CD14-positive monocyte (primary cell): ENCODE data around the gene PIEZO1. TPM values are rescaled to one million over a fixed set of nuclear protein-coding genes. Genes with fewer than 3 reads are reported as not detected.

Experiments used
- DNase-seq, 3 donors: peaks; one replicate each; pipeline ENCODE4 v3.0.0-alpha.2; 2011 to 2022
- H2AFZ ChIP-seq: 2 replicates; pipeline ENCODE4 v1.6.0; 2012; ENCODE audit warnings: mild to moderate bottlenecking, low read depth, low read length, inconsistent platforms; ENCODE audit not compliant: insufficient read depth, poor library complexity, severe bottlenecking
- H3K27ac ChIP-seq, 2 donors: 1 replicate in 1 of 2; 2 replicates in 1 of 2; pipeline ENCODE4 v1.5.1; 2012 to 2013; ENCODE audit warnings: low read length in 2 of 2, control low read depth in 1 of 2, inconsistent platforms in 1 of 2, low read depth in 1 of 2, mild to moderate bottlenecking in 1 of 2
- H3K27me3 ChIP-seq, 2 donors: one replicate each; pipeline versions ENCODE4 v1.6.0 to v1.6.1; 2011 to 2013; ENCODE audit warnings: low read length in 2 of 2; ENCODE audit not compliant: control insufficient read depth in 2 of 2, insufficient read depth in 2 of 2
- H3K36me3 ChIP-seq, 2 donors: replicated peaks in 1 of 2; 1 replicate in 1 of 2; 2 replicates in 1 of 2; pipeline versions ENCODE4 v1.5.1 to v1.6.1; 2012 to 2013; ENCODE audit warnings: low read length in 2 of 2, control low read depth in 1 of 2, inconsistent platforms in 1 of 2, mild to moderate bottlenecking in 1 of 2; ENCODE audit not compliant: insufficient read depth in 2 of 2, control insufficient read depth in 1 of 2
- H3K4me1 ChIP-seq, 2 donors: 1 replicate in 1 of 2; 2 replicates in 1 of 2; pipeline versions ENCODE4 v1.5.1 to v1.6.1; 2012 to 2013; ENCODE audit warnings: low read length in 2 of 2, control low read depth in 1 of 2, inconsistent platforms in 1 of 2, mild to moderate bottlenecking in 1 of 2, moderate library complexity in 1 of 2; ENCODE audit not compliant: insufficient read depth in 2 of 2, control insufficient read depth in 1 of 2
- H3K4me2 ChIP-seq: replicated peaks from 2 replicates; pipeline ENCODE3; 2012; ENCODE audit warnings: low read length, moderate library complexity, mild to moderate bottlenecking; ENCODE audit not compliant: poor library complexity, severe bottlenecking; ENCODE audit errors: extremely low read depth
- H3K4me3 ChIP-seq, 3 experiments: fragments of 200-600 bp in 1 of 3; sonication (generic) in 1 of 3; replicated peaks in 1 of 3; 1 replicate in 2 of 3; 2 replicates in 1 of 3; pipeline ENCODE4 v1.5.1; 2011 to 2013; ENCODE audit warnings: low read length in 3 of 3, mild to moderate bottlenecking in 3 of 3, control low read depth in 2 of 3, low read depth in 2 of 3, inconsistent platforms in 1 of 3, moderate library complexity in 1 of 3
- H3K79me2 ChIP-seq: 2 replicates; pipeline ENCODE4 v1.6.0; 2012; ENCODE audit warnings: mild to moderate bottlenecking, control low read depth, inconsistent platforms, low read length, moderate library complexity; ENCODE audit not compliant: insufficient read depth
- H3K9ac ChIP-seq: 2 replicates; pipeline ENCODE4 v1.6.0; 2017; ENCODE audit warnings: low read length, mild to moderate bottlenecking; ENCODE audit not compliant: insufficient read depth, poor library complexity, severe bottlenecking
- H3K9me3 ChIP-seq, 2 donors: replicated peaks in 1 of 2; 1 replicate in 1 of 2; 2 replicates in 1 of 2; pipeline versions ENCODE4 v1.5.1 to v1.6.1; 2012 to 2013; ENCODE audit warnings: low read length in 2 of 2, control low read depth in 1 of 2; ENCODE audit not compliant: control insufficient read depth in 1 of 2, insufficient read depth in 1 of 2
- H4K20me1 ChIP-seq: 2 replicates; pipeline ENCODE4 v1.6.0; 2012; ENCODE audit warnings: mild to moderate bottlenecking, low read length, control low read depth, moderate library complexity; ENCODE audit not compliant: insufficient read depth
- H3K27ac Mint-ChIP-seq, 7 donors: one replicate each; pipeline ENCODE4 v1.8.0; 2020; ENCODE audit warnings: mild to moderate bottlenecking in 7 of 7, mixed read lengths in 7 of 7, moderate library complexity in 6 of 7, inconsistent platforms in 2 of 7
- H3K27me3 Mint-ChIP-seq, 3 donors: one replicate each; pipeline ENCODE4 v1.8.0; 2021 to 2022; ENCODE audit warnings: low read depth in 3 of 3, mild to moderate bottlenecking in 3 of 3, mixed read lengths in 3 of 3, moderate library complexity in 3 of 3, inconsistent platforms in 1 of 3
- H3K36me3 Mint-ChIP-seq, 2 donors: one replicate each; pipeline ENCODE4 v1.8.0; 2020; ENCODE audit warnings: mixed read lengths in 2 of 2, inconsistent platforms in 1 of 2, mild to moderate bottlenecking in 1 of 2
- H3K4me1 Mint-ChIP-seq: one replicate; pipeline ENCODE4 v1.8.0; 2020; ENCODE audit warnings: mild to moderate bottlenecking, mixed read lengths
- H3K4me3 Mint-ChIP-seq, 2 donors: one replicate each; pipeline ENCODE4 v1.8.0; 2020; ENCODE audit warnings: mild to moderate bottlenecking in 2 of 2, mixed read lengths in 2 of 2, moderate library complexity in 1 of 2
- H3K9me3 Mint-ChIP-seq, 7 donors: one replicate each; pipeline ENCODE4 v1.8.0; 2020 to 2022; ENCODE audit warnings: mixed read lengths in 7 of 7, mild to moderate bottlenecking in 6 of 7, moderate library complexity in 6 of 7, inconsistent platforms in 2 of 7
- WGBS: methylation state at CpG from one replicate; pipeline ENCODE4 v1.1.5; 2013; ENCODE audit warnings: missing lambda C conversion rate; ENCODE audit not compliant: insufficient coverage; 5-methylcytosine and 5-hydroxymethylcytosine counted together
- intact Hi-C, 2 donors: fragments of 100-400 bp; cut with micrococcal nuclease; formaldehyde crosslinking; loops; one replicate each; pipeline versions ENCODE4 v1.15.0 to v1.15.1; 2023
- polyA plus RNA-seq, 3 donors: library from polyadenylated mRNA; depleted of rRNA in 1 of 3; unstranded in 2 of 3; stranded (reverse) in 1 of 3; fragments of 300-500 nt in 2 of 3; fragments of >200 nt in 1 of 3; fragmentation: Illumina TruSeq in 2 of 3; gene quantifications; 1 replicate in 2 of 3; 2 replicates in 1 of 3; pipeline ENCODE4 v1.2.3, GENCODE V29; 2012 to 2021
- TF ChIP-seq, protein P1 (sequence below): fragments of 200-600 bp; IDR thresholded peaks from one replicate; pipeline ENCODE4 v1.8.0; 2022; ENCODE audit warnings: antibody characterized with exemption, mild to moderate bottlenecking

The PIEZO1 gene
- polyA plus RNA-seq, 3 donors, result 10.2 to 405 (median 15.0) TPM

DNA sequence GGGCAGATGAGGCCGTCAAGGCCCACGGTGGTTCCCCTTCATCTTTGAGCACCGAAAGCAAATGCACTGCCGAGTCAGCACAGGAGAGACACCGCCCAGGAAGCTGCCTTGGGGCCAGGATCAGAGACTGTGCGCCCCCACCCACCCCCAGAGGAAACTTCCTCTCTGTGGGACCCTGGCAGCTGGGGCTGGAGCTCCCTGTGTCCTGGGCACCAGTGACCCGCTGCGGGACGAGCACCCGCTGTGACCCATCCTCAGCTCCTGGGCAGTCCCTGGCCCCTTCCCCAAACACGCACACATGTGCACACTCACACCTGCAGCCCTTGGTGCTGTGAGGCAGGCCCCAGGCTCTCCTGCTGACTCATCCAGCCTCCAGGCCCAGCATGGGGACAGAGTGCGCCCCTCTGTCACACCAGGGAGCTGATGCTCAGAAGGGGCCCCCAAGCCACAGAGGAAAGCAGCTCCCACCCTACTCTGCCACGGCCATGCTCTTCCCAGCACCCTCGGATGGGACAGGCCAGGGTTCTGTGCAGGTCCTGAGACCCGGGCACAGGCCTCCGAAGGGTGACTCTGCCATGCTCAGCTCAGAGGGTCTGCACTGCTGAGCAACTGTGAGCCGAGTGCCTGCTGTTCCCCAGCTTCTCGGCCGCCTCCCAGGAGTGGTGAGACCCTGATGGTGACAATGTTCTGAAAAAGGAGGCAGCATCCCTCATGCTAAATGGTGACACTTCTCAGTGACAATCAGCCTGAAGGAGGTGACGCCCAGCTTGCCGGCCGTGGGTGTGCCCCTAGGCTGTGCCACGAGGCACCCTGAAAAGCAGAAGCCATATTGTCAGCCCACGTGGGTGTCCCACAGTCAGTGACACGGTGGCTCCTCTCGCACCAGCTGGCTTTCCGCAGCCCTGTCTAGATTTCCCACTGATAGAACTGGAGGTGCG, 3.6 kb downstream of the PIEZO1 start:
- H3K36me3 Mint-ChIP-seq, result peaks cover 5 to 26% of the 10 kb centered on the region in 2 donors
- Histone ChIP-seq H3K27me3 (no peaks in the 10 kb centered on the region), H3K9me3 (no peaks in the 10 kb centered on the region), H3K36me3 (peaks cover 5 to 10% of the 10 kb centered on the region in 2 donors), H3K4me3 (peak overlapping the region in 2 of 3 experiments; percentile 28 to 80), H2AFZ (no peak overlapping the region), H3K9ac (peak overlapping the region; percentile 84), H4K20me1 (peaks cover 66% of the 10 kb centered on the region), H3K27ac (peak overlapping the region; percentile 86 to 99), H3K79me2 (peaks cover 83% of the 10 kb centered on the region), H3K4me2 (peak overlapping the region; percentile 90), H3K4me1 (peaks cover 69 to 86% of the 10 kb centered on the region in 2 donors)
- H3K27ac Mint-ChIP-seq, result peak overlapping the region; percentile 95 to 99 (median 98)
- no peaks in the 10 kb centered on the region for H3K9me3 Mint-ChIP-seq
- TF ChIP-seq, protein P1, sequence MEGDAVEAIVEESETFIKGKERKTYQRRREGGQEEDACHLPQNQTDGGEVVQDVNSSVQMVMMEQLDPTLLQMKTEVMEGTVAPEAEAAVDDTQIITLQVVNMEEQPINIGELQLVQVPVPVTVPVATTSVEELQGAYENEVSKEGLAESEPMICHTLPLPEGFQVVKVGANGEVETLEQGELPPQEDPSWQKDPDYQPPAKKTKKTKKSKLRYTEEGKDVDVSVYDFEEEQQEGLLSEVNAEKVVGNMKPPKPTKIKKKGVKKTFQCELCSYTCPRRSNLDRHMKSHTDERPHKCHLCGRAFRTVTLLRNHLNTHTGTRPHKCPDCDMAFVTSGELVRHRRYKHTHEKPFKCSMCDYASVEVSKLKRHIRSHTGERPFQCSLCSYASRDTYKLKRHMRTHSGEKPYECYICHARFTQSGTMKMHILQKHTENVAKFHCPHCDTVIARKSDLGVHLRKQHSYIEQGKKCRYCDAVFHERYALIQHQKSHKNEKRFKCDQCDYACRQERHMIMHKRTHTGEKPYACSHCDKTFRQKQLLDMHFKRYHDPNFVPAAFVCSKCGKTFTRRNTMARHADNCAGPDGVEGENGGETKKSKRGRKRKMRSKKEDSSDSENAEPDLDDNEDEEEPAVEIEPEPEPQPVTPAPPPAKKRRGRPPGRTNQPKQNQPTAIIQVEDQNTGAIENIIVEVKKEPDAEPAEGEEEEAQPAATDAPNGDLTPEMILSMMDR, result no peak
- DNase-seq, result peak; percentile 88 to 91 (median 89)
- peak overlapping the region; percentile 90 to 93 for H3K4me3 Mint-ChIP-seq
- H3K4me1 Mint-ChIP-seq, result peaks cover 68% of the 10 kb centered on the region
- intact Hi-C loops, result loop anchor here in 1 of 2 donors (5.0 to 10.0 kb wide), 3 partner anchors 76 to 1163 kb away; partner anchors contain the start of genes DEF8, GALNS and TRAPPC2L
- 7% methylated on average over 24 of the region's 28 CpGs for WGBS
- peaks cover 0 to 3% (median 0%) of the 10 kb centered on the region in 3 donors for H3K27me3 Mint-ChIP-seq
